A549 (cell line): ENCODE results near the gene CLDN7.

Experiments used
- CTCF ChIP-seq: fragments of >200 bp; sonication (Bioruptor Twin); formaldehyde crosslinking; IDR thresholded peaks from 3 replicates; pipeline ENCODE4 v1.5.1; 2016
- EP300 ChIP-seq, 2 experiments: fragments of >200 bp; sonication (Bioruptor Twin); formaldehyde crosslinking; IDR thresholded peaks; 2 replicates in 1 of 2; 3 replicates in 1 of 2; pipeline ENCODE4 v1.6.1; 2016 to 2017
- HMGXB4 ChIP-seq: fragments of 250-450 bp; sonication (Bioruptor Pico); IDR thresholded peaks from 2 replicates; pipeline ENCODE4 v1.5.0; 2021; ENCODE audit warnings: mild to moderate bottlenecking, moderate library complexity, borderline replicate concordance

GRCh38 chr17:7216242-7217112, 45.8 kb downstream of the CLDN7 start:
- TF ChIP-seq CTCF = no peak
- TF ChIP-seq EP300 (IDR thresholded peaks at IDR 0.05) = no peak
- TF ChIP-seq HMGXB4 (CRISPR knock-in tag) = no peak
